Small intestine (tissue), 7 donors: ENCODE measurements around the gene TENT5C. TPM values are rescaled to one million over a fixed set of nuclear protein-coding genes. Genes with fewer than 3 reads are reported as not detected.
A peak's percentile ranks its signal among the peaks of the same experiment; 100 is the strongest.

Source experiments
- DNase-seq, 2 donors: peaks; one replicate each; pipeline versions ENCODE4 v3.0.0 to v3.0.0-alpha.2; 2013
- FAIRE-seq: peaks from 2 replicates; lab custom pipeline; 2012; peaks lifted over from hg19 to GRCh38; lab: Jason Lieb, UNC
- H3K27ac ChIP-seq, 3 donors: one replicate each; pipeline ENCODE4 v1.5.1; 2013; ENCODE audit warnings: low read length in 2 of 3, mild to moderate bottlenecking in 2 of 3, control low read depth in 1 of 3, inconsistent platforms in 1 of 3, low read depth in 1 of 3, moderate library complexity in 1 of 3
- H3K27me3 ChIP-seq, 3 donors: one replicate each; pipeline ENCODE4 v1.6.1; 2013; ENCODE audit warnings: low read length in 3 of 3, inconsistent platforms in 1 of 3; ENCODE audit not compliant: control insufficient read depth in 3 of 3, insufficient read depth in 3 of 3
- H3K36me3 ChIP-seq, 3 donors: one replicate each; pipeline ENCODE4 v1.6.1; 2013; ENCODE audit warnings: low read length in 3 of 3, inconsistent platforms in 1 of 3, low read depth in 1 of 3, mild to moderate bottlenecking in 1 of 3, moderate library complexity in 1 of 3; ENCODE audit not compliant: control insufficient read depth in 3 of 3, insufficient read depth in 2 of 3
- H3K4me1 ChIP-seq, 3 donors: one replicate each; pipeline ENCODE4 v1.6.1; 2013; ENCODE audit warnings: low read length in 2 of 3, inconsistent platforms in 1 of 3, low read depth in 1 of 3, mild to moderate bottlenecking in 1 of 3, moderate library complexity in 1 of 3; ENCODE audit not compliant: control insufficient read depth in 3 of 3, insufficient read depth in 2 of 3
- H3K4me3 ChIP-seq, 3 donors: one replicate each; pipeline ENCODE4 v1.5.1; 2013; ENCODE audit warnings: low read length in 3 of 3, control low read depth in 1 of 3, inconsistent platforms in 1 of 3, low read depth in 1 of 3, mild to moderate bottlenecking in 1 of 3, moderate library complexity in 1 of 3
- H3K9me3 ChIP-seq, 2 donors: one replicate each; pipeline ENCODE4 v1.6.1; 2013; ENCODE audit warnings: low read depth in 1 of 2, low read length in 1 of 2; ENCODE audit not compliant: control insufficient read depth in 2 of 2, insufficient read depth in 1 of 2
- WGBS, 3 donors: extraction: QIAGEN DNeasy Blood & Tissue Kit; methylation state at CpG; one replicate each; pipeline ENCODE4 v1.1.7; 2013; 5-methylcytosine and 5-hydroxymethylcytosine counted together
- polyA plus RNA-seq, 4 donors: library from polyadenylated mRNA; stranded (reverse) in 3 of 4; unstranded in 1 of 4; fragments of 200-250 nt in 3 of 4; fragments of 120-200 nt in 1 of 4; gene quantifications; one replicate each; pipeline versions ENCODE4 v1.2.1 to v1.2.3, GENCODE V29; 2013
- donor health status: healthy with polysubstance abuse.
- donor health status: control.
- donor health status: control.
- donor health status: Bipolar disorder and iron deficiency.
- donor health status: healthy.

TENT5C gene
- polyA plus RNA-seq, 4 donors, result 2.2 to 13.5 (median 3.9) TPM

DNA sequence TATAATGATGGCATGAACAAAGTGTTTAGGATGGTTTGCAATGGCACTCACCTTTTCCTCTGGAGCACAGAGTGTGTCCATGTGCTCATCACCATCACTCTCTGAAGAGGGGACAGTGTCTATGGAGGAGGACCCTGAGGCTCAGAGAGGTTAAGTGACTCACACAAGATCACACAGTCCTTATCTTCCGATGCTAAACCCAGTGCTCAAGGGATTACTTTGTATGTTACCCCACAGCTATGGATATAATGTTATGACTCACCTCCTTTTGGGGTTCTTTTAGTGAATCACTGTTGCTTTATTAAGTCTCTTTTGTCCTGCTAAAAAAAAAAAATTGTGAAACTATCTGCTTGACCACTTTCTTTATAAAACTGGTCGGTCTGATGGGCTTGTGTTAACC lies 67.6 kb downstream of the TENT5C start:
- Histone ChIP-seq H3K9me3 (no peaks in the 10 kb centered on the region), H3K4me3 (no peak overlapping the region), H3K4me1 (peaks cover 0 to 3% (median 0%) of the 10 kb centered on the region in 3 donors), H3K36me3 (peaks cover 0 to 2% (median 0%) of the 10 kb centered on the region in 3 donors), H3K27ac (no peak overlapping the region), H3K27me3 (no peaks in the 10 kb centered on the region)
- FAIRE-seq (no peak), DNase-seq (no peak)
- WGBS, 3 donors, result 80 to 83% (median 83%) methylated on average over 2 of the region's 2 CpGs

DNA sequence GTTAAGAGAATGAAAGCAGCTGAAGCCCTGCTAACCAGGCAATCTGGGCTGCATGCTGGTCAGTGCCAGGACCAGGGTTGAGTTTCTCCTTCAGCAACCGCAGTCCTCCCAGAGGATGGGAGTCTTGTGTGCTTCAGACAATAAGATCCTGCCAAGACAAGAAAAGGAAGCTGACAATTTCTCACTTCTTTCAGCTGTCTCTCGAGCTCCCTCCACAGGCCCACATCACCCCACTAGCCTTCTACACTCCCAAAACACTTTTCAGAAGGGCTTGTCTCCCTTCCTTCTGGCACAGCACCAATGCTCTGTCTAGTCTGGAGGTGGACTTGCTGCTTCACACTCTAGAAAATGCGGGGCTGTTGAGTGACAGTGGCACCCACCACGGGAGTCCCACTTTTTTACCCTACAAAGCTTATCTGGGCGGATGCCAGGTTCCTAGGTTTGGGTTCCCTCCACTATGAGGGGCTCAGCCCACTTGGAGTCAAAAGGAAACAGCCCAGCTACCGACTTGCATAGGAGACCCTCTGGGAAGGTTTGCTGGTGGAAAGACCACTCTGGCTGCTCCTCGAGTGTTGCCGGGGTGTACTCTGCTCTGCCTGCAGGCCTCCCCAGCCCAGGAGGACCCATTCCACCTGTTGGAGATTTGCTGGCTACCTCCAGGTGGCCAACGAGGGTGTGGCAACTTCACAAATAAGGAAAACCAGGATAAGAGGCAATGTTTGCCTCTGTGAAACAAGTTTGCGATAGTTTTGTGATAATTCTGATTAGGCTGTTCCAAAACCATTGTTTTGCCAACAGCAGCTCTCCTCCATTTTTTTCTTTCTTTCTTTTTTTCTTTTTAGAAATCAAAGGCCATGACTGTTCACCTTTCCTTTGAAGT lies 68.9 kb downstream of the TENT5C start:
- no peak overlapping the region for H3K4me3 ChIP-seq
- 41 to 69% (median 42%) methylated on average over 10 of the region's 10 CpGs for WGBS, 3 donors

DNA sequence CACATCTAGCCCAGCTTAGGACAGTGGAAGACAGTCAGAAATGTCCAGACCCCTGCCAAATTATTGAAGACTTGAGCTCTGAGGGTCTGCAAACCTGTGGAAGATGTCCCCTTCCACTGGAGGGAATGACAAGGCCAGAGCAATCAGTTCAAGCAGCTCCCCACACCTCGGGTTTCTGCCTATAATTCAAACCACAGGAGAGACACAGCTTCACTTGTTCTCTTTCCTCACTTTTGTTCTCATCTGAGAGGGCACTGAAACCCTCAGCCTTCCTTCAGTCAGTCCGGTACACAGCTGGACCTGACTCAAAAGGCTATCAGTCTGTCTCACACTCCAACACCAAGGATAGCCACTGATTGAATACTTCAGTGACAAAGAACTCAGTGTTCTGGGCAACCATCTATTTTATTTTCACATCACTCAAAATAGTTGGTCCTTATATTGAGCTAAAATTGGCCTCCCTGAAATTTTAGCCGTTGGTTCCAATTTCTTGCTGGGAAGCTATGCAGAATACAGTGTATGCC lies 70.1 kb downstream of the TENT5C start:
- FAIRE-seq (no peak), DNase-seq (no peak)
- peaks cover 0 to 3% (median 0%) of the 10 kb centered on the region in 3 donors for H3K4me1 ChIP-seq
- 75 to 82% (median 79%) methylated on average over 3 of the region's 3 CpGs for WGBS, 3 donors
- H3K27me3 ChIP-seq, result no peaks in the 10 kb centered on the region
- H3K27ac ChIP-seq, result peak overlapping the region in 1 of 3 donors; percentile 56
- H3K4me3 ChIP-seq, result no peak overlapping the region
- H3K36me3 ChIP-seq, result peaks cover 0 to 2% (median 0%) of the 10 kb centered on the region in 3 donors
- H3K9me3 ChIP-seq, result peaks cover 0 to 3% of the 10 kb centered on the region in 2 donors

More for the DNA sequence above, 68.9 kb downstream of the TENT5C start:
- no peaks in the 10 kb centered on the region for H3K9me3 ChIP-seq
- peak in 1 of 2 donors; percentile 29 for DNase-seq
- no peaks in the 10 kb centered on the region for H3K27me3 ChIP-seq
- peak overlapping the region in 1 of 3 donors; percentile 17 for H3K27ac ChIP-seq
- no peak for FAIRE-seq
- H3K36me3 ChIP-seq, result peaks cover 0 to 2% (median 0%) of the 10 kb centered on the region in 3 donors
- peaks cover 0 to 3% (median 0%) of the 10 kb centered on the region in 3 donors for H3K4me1 ChIP-seq

DNA sequence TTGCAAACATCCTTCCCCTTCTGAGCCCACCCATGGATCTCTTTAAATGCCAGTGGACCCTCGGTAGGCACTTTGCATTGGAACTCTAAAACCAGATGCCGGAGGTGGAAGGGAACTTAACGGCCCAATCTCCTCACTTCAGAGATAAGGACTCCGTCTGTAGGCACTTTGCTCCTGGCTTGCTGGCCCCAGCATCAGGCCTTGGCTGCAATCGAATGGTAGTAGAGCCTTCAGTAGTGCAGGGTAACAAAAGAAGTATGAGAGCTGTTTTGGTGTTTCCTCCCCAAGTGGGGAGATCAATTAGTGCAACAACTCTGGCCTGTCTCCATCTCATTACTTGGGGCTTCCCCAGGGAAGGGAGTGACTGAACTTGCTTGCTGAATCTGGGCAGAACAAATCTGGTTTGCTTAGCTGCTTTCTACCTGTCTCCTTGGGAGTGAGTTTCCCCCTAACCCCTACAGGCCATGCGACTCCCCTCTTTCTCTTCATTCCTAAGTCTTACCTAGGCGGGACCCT lies 70.8 kb downstream of the TENT5C start:
- no peak for FAIRE-seq
- WGBS, 3 donors, result 49 to 75% (median 58%) methylated on average over 7 of the region's 7 CpGs
- peaks cover 0 to 3% (median 0%) of the 10 kb centered on the region in 3 donors for H3K4me1 ChIP-seq
- H3K4me3 ChIP-seq, result no peak overlapping the region
- H3K9me3 ChIP-seq, result peaks cover 0 to 3% of the 10 kb centered on the region in 2 donors
- H3K27ac ChIP-seq, result no peak overlapping the region
- no peaks in the 10 kb centered on the region for H3K27me3 ChIP-seq
- DNase-seq, result no peak
- H3K36me3 ChIP-seq, result peaks cover 0 to 2% (median 0%) of the 10 kb centered on the region in 3 donors

Other genes with a start within 250 kb of the TENT5C start
- 10 to 100 TPM in 2 of 4 donors, 1 to 10 TPM in 2; 3.5 to 29.1 (median 8.2) TPM for gene MAN1A2, start 238.6 kb upstream of the TENT5C start, polyA plus RNA-seq